Mesendoderm (in vitro differentiated cells): Measurements from ENCODE around the gene USP37.

Source experiments
- DNase-seq: peaks from one replicate; pipeline ENCODE4 v3.0.0; 2013
- H2AK5ac ChIP-seq: 2 replicates; pipeline ENCODE4 v1.6.1; 2013; ENCODE audit warnings: low read length, inconsistent platforms
- H2BK120ac ChIP-seq: 2 replicates; pipeline ENCODE4 v1.6.1; 2013; ENCODE audit warnings: low read depth, mild to moderate bottlenecking, low read length, moderate library complexity, mixed read lengths
- H2BK15ac ChIP-seq: replicated peaks from 2 replicates; pipeline ENCODE4 v1.6.1; 2013; ENCODE audit warnings: low read depth, mild to moderate bottlenecking, moderate library complexity
- H2BK5ac ChIP-seq: 2 replicates; pipeline ENCODE4 v1.6.1; 2013; ENCODE audit warnings: low read length, inconsistent platforms
- H3K18ac ChIP-seq: 2 replicates; pipeline ENCODE4 v1.6.1; 2013; ENCODE audit warnings: mild to moderate bottlenecking, low read length, mixed read lengths
- H3K23ac ChIP-seq: one replicate; pipeline ENCODE4 v1.6.1; 2013; ENCODE audit warnings: low read length
- H3K27ac ChIP-seq: 2 replicates; pipeline ENCODE4 v1.5.1; 2013; ENCODE audit warnings: low read depth, mild to moderate bottlenecking, inconsistent platforms, low read length, moderate library complexity
- H3K27me3 ChIP-seq: 2 replicates; pipeline ENCODE4 v1.6.1; 2013; ENCODE audit warnings: low read length, control low read depth, mild to moderate bottlenecking, inconsistent platforms; ENCODE audit not compliant: insufficient read depth, poor library complexity
- H3K36me3 ChIP-seq: 2 replicates; pipeline ENCODE4 v1.6.1; 2013; ENCODE audit warnings: low read length, inconsistent platforms; ENCODE audit not compliant: control insufficient read depth, insufficient read depth
- H3K4ac ChIP-seq: one replicate; pipeline ENCODE4 v1.6.1; 2013; ENCODE audit warnings: low read depth, mild to moderate bottlenecking, low read length, moderate library complexity
- H3K4me1 ChIP-seq: 2 replicates; pipeline ENCODE4 v1.6.1; 2013; ENCODE audit warnings: low read depth, low read length, inconsistent platforms; ENCODE audit not compliant: control insufficient read depth
- H3K4me2 ChIP-seq: 2 replicates; pipeline ENCODE4 v1.6.1; 2013; ENCODE audit warnings: low read length
- H3K4me3 ChIP-seq: 2 replicates; pipeline ENCODE4 v1.5.1; 2013; ENCODE audit warnings: mild to moderate bottlenecking, low read length
- H3K56ac ChIP-seq: one replicate; pipeline ENCODE4 v1.6.1; 2013; ENCODE audit warnings: low read length
- H3K79me1 ChIP-seq: 2 replicates; pipeline ENCODE4 v1.6.1; 2013; ENCODE audit warnings: low read length, inconsistent platforms
- H3K79me2 ChIP-seq: 2 replicates; pipeline ENCODE4 v1.6.1; 2013; ENCODE audit warnings: mild to moderate bottlenecking, low read length; ENCODE audit not compliant: control insufficient read depth, insufficient read depth
- H3K9ac ChIP-seq: 2 replicates; pipeline ENCODE4 v1.6.1; 2013; ENCODE audit warnings: low read length, inconsistent platforms
- H4K5ac ChIP-seq: one replicate; pipeline ENCODE4 v1.6.1; 2013; ENCODE audit warnings: low read length
- H4K8ac ChIP-seq: one replicate; pipeline ENCODE4 v1.6.1; 2013; ENCODE audit warnings: low read depth, mild to moderate bottlenecking, control low read depth, low read length, moderate library complexity
- WGBS: extraction: QIAGEN DNeasy Blood & Tissue Kit; methylation state at CpG from one replicate; pipeline ENCODE4 v1.1.7; 2013; ENCODE audit warnings: low lambda C conversion rate, missing lambda C conversion rate; ENCODE audit not compliant: insufficient coverage; ENCODE audit errors: extremely low coverage; 5-methylcytosine and 5-hydroxymethylcytosine counted together

The USP37 gene

DNA sequence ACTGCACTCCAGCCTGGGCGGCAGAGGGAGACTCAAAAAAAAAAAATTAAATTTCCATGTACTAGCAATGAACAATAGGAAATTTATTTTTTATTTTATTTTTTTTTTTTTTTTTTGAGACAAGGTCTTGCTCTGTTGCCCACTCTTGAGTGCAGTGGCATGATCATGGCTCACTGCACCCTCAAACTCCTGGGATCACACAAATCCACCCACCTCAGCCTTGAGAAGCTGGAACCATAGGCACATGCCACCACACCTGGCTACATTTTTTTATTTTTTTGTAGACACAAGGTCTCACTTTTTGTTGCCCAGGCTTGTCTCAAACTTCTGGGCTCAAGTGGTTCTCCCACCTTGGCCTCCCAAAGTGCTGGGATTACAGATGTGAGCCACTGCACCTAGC, 17.4 kb upstream of the USP37 start:
- Histone ChIP-seq H3K79me1 (peaks cover under 1% of the 10 kb centered on the region), H2AK5ac (no peak overlapping the region), H3K23ac (no peak overlapping the region), H3K18ac (no peak overlapping the region), H3K9ac (no peak overlapping the region), H3K79me2 (peaks cover under 1% of the 10 kb centered on the region), H3K4ac (no peak overlapping the region), H3K4me3 (no peak overlapping the region), H2BK15ac (no peak overlapping the region), H3K27ac (no peak overlapping the region), H2BK120ac (no peak overlapping the region), H3K27me3 (no peaks in the 10 kb centered on the region), H3K4me1 (no peaks in the 10 kb centered on the region), H3K56ac (no peak overlapping the region), H2BK5ac (no peak overlapping the region), H4K8ac (no peak overlapping the region), H3K4me2 (no peak overlapping the region), H3K36me3 (peaks cover 6% of the 10 kb centered on the region), H4K5ac (no peak overlapping the region)
- WGBS = no CpG with 5 or more reads among the region's 1 CpG
- DNase-seq = no peak

DNA sequence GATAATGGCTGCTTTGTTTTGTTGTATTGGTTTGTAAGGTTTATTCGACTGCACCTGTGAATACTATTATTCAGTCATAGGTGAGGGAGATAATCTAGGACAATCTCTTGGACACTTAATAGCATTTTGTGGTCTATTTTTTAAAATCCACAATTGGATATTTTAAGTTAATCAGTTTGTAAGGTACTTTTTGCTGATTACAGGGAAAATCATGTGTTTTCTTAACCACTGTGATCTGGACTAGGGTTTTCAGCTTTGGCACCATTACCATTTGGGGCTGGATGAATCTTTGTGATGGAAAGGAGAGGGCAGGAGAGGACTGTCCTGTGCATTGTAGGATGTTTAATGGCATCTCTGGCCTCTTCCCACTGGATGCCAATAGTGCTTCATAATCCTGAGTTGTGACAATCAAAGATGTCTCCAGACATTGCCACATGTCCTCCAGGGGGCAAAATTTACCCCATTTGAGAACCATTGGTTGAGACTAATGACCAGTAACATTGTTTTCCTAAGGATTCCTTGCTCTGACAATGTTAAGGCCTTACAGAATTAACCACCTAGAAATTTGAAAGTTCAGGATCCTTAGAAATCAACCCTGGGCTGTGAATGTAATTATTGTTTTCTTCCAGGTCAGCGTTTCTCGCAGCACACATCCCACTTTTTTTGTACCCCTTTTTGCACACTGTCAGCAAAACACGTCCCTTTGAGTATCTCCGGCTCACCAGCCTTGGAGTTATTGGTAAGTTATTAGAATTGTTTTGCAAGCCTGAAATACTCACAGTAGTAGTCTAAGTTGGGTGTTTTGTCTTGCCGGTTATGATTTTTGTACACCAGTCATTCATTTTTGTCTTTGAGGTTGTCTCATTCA, 16.1 kb upstream of the USP37 start:
- H3K36me3 ChIP-seq = peaks cover 8% of the 10 kb centered on the region
- no peak overlapping the region for H3K56ac ChIP-seq
- no peak overlapping the region for H2BK5ac ChIP-seq
- H3K18ac ChIP-seq = no peak overlapping the region
- H2AK5ac ChIP-seq = no peak overlapping the region
- H3K23ac ChIP-seq = no peak overlapping the region
- H3K79me1 ChIP-seq = peaks cover 3% of the 10 kb centered on the region
- no CpG with 5 or more reads among the region's 6 CpGs for WGBS
- no peaks in the 10 kb centered on the region for H3K4me1 ChIP-seq
- no peak overlapping the region for H3K27ac ChIP-seq
- no peak overlapping the region for H2BK120ac ChIP-seq
- peaks cover 3% of the 10 kb centered on the region for H3K79me2 ChIP-seq
- H4K5ac ChIP-seq = no peak overlapping the region
- no peak overlapping the region for H2BK15ac ChIP-seq
- H3K27me3 ChIP-seq = no peaks in the 10 kb centered on the region
- H3K4me2 ChIP-seq = no peak overlapping the region
- H4K8ac ChIP-seq = no peak overlapping the region
- DNase-seq = peak; percentile 37
- no peak overlapping the region for H3K9ac ChIP-seq
- H3K4me3 ChIP-seq = no peak overlapping the region
- no peak overlapping the region for H3K4ac ChIP-seq

DNA sequence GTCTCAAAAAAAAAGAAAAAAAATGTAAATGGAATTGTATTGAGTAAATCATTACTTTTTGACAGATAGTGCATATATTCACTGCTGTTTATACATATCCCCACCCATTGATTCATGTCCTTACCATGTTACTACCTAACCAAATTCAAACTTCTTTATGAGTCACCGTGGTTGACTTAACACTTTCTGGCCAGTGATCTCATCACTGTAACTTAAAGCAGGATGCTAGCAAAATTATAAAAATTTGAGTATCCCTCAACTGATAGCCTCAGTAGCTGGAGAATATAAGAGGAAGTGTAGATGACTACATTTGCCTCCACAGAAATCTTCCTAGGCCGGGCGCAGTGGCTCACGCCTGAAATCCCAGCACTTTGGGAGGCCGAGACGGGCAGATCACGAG, 13.9 kb upstream of the USP37 start:
- no peaks in the 10 kb centered on the region for H3K27me3 ChIP-seq
- no peak overlapping the region for H3K18ac ChIP-seq
- H3K4me2 ChIP-seq = no peak overlapping the region
- H3K36me3 ChIP-seq = peaks cover 8% of the 10 kb centered on the region
- no peak overlapping the region for H4K5ac ChIP-seq
- H3K56ac ChIP-seq = no peak overlapping the region
- no peak overlapping the region for H2BK120ac ChIP-seq
- H4K8ac ChIP-seq = no peak overlapping the region
- H3K79me2 ChIP-seq = peaks cover 17% of the 10 kb centered on the region
- no peak overlapping the region for H3K9ac ChIP-seq
- no peaks in the 10 kb centered on the region for H3K4me1 ChIP-seq
- no peak overlapping the region for H3K4ac ChIP-seq
- H3K27ac ChIP-seq = no peak overlapping the region
- H2AK5ac ChIP-seq = no peak overlapping the region
- H2BK5ac ChIP-seq = no peak overlapping the region
- H3K4me3 ChIP-seq = no peak overlapping the region
- no CpG with 5 or more reads among the region's 7 CpGs for WGBS
- DNase-seq = no peak
- H2BK15ac ChIP-seq = no peak overlapping the region
- H3K23ac ChIP-seq = no peak overlapping the region
- peaks cover 11% of the 10 kb centered on the region for H3K79me1 ChIP-seq

DNA sequence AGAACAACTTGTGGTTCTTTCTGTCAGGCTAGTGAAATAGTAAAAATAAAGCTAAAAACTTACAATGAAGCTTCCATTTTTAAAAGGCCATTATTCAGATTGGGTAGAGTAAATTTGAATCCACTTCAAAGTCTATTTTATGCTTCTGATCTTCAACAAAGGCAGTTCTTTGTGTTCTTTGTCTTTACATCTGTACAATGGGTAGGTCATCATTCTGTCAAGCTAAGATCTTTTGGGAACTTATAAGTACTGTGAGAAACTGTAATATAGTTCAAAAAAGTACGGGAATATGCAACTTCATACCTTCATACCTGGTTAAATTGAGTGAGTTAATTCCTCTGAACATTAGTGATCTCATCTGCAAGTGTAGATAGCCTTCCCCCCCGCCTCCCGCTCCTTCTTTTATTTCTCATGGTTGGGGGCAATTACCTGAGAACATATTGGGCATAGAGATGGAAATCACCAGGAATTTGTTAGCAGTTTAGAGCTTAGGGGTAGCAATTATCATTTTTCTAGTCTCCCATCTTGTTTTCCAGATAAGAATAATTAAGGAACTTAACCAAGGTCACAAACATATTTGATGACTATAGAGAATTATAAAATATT, 10.2 kb upstream of the USP37 start:
- H3K56ac ChIP-seq = no peak overlapping the region
- WGBS = no CpG with 5 or more reads among the region's 3 CpGs

DNA sequence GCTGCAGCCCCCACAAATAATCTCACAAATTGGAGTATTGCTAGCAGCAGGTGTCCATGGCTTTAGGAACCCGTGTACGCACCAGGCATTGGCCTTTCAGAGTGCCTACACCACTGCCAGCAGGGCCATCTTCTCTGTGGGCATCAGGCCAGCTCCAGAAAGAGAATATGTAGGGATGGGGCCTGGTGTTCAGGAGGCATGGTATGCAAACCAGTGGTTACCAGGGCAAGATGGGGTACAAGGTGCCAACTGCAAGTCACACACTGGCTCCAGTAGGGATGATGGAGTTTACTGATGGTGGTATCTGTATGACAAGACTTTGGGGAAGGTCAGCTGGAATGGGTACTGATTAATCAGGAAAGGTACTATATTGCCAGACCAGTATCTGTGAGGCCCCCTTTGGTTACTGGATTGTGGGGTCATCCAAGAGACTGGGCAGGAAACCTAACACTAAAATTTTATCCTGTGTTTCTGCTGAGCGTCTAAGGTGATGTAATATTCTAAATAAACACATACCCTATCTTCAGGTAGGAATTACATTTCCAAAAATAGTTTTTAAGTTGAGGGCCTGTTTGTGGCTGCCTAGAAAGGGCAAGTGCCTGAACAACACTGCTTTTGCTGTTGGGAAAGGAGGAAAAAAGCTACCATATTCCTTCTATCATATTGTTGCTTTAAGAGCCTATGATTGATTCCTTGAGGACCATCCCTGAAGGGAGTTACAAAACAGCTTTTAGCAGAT, 9.5 kb upstream of the USP37 start:
- Histone ChIP-seq H3K4me1 (no peaks in the 10 kb centered on the region), H3K4me2 (no peak overlapping the region), H3K56ac (no peak overlapping the region), H3K23ac (no peak overlapping the region), H3K4ac (no peak overlapping the region), H3K9ac (no peak overlapping the region), H3K27me3 (no peaks in the 10 kb centered on the region), H3K4me3 (no peak overlapping the region), H3K18ac (no peak overlapping the region), H2AK5ac (no peak overlapping the region), H4K8ac (no peak overlapping the region), H2BK5ac (no peak overlapping the region), H2BK120ac (no peak overlapping the region), H3K27ac (no peak overlapping the region), H3K79me1 (peaks cover 11% of the 10 kb centered on the region), H4K5ac (no peak overlapping the region), H3K36me3 (peaks cover 2% of the 10 kb centered on the region), H3K79me2 (peaks cover 38% of the 10 kb centered on the region), H2BK15ac (no peak overlapping the region)
- no CpG with 5 or more reads among the region's 3 CpGs for WGBS
- DNase-seq = no peak

More for the DNA sequence above, 10.2 kb upstream of the USP37 start:
- no peaks in the 10 kb centered on the region for H3K27me3 ChIP-seq
- no peak overlapping the region for H2BK120ac ChIP-seq
- no peaks in the 10 kb centered on the region for H3K4me1 ChIP-seq
- no peak overlapping the region for H3K27ac ChIP-seq
- H3K4me3 ChIP-seq = no peak overlapping the region
- peaks cover 11% of the 10 kb centered on the region for H3K79me1 ChIP-seq
- no peak overlapping the region for H3K4me2 ChIP-seq
- peaks cover 35% of the 10 kb centered on the region for H3K79me2 ChIP-seq
- H4K5ac ChIP-seq = no peak overlapping the region
- no peak for DNase-seq
- no peak overlapping the region for H3K23ac ChIP-seq
- H4K8ac ChIP-seq = no peak overlapping the region
- H3K18ac ChIP-seq = no peak overlapping the region
- H2AK5ac ChIP-seq = no peak overlapping the region
- H3K9ac ChIP-seq = no peak overlapping the region
- no peak overlapping the region for H2BK15ac ChIP-seq
- H3K4ac ChIP-seq = no peak overlapping the region
- no peak overlapping the region for H2BK5ac ChIP-seq
- H3K36me3 ChIP-seq = peaks cover 4% of the 10 kb centered on the region
